CD14-positive monocyte (primary cell): ENCODE data around the gene PRKAB2. TPM values are rescaled to one million over a fixed set of nuclear protein-coding genes. Genes with fewer than 3 reads are reported as not detected.

Experiments
- DNase-seq, 3 donors: peaks; one replicate each; pipeline ENCODE4 v3.0.0-alpha.2; 2011 to 2022
- H2AFZ ChIP-seq: 2 replicates; pipeline ENCODE4 v1.6.0; 2012; ENCODE audit warnings: mild to moderate bottlenecking, low read depth, low read length, inconsistent platforms; ENCODE audit not compliant: insufficient read depth, poor library complexity, severe bottlenecking
- H3K27ac ChIP-seq, 2 donors: 1 replicate in 1 of 2; 2 replicates in 1 of 2; pipeline ENCODE4 v1.5.1; 2012 to 2013; ENCODE audit warnings: low read length in 2 of 2, control low read depth in 1 of 2, inconsistent platforms in 1 of 2, low read depth in 1 of 2, mild to moderate bottlenecking in 1 of 2
- H3K27me3 ChIP-seq, 2 donors: one replicate each; pipeline versions ENCODE4 v1.6.0 to v1.6.1; 2011 to 2013; ENCODE audit warnings: low read length in 2 of 2; ENCODE audit not compliant: control insufficient read depth in 2 of 2, insufficient read depth in 2 of 2
- H3K36me3 ChIP-seq, 2 donors: replicated peaks in 1 of 2; 1 replicate in 1 of 2; 2 replicates in 1 of 2; pipeline versions ENCODE4 v1.5.1 to v1.6.1; 2012 to 2013; ENCODE audit warnings: low read length in 2 of 2, control low read depth in 1 of 2, inconsistent platforms in 1 of 2, mild to moderate bottlenecking in 1 of 2; ENCODE audit not compliant: insufficient read depth in 2 of 2, control insufficient read depth in 1 of 2
- H3K4me1 ChIP-seq, 2 donors: 1 replicate in 1 of 2; 2 replicates in 1 of 2; pipeline versions ENCODE4 v1.5.1 to v1.6.1; 2012 to 2013; ENCODE audit warnings: low read length in 2 of 2, control low read depth in 1 of 2, inconsistent platforms in 1 of 2, mild to moderate bottlenecking in 1 of 2, moderate library complexity in 1 of 2; ENCODE audit not compliant: insufficient read depth in 2 of 2, control insufficient read depth in 1 of 2
- H3K4me2 ChIP-seq: replicated peaks from 2 replicates; pipeline ENCODE3; 2012; ENCODE audit warnings: low read length, moderate library complexity, mild to moderate bottlenecking; ENCODE audit not compliant: poor library complexity, severe bottlenecking; ENCODE audit errors: extremely low read depth
- H3K4me3 ChIP-seq, 3 experiments: fragments of 200-600 bp in 1 of 3; sonication (generic) in 1 of 3; replicated peaks in 1 of 3; 1 replicate in 2 of 3; 2 replicates in 1 of 3; pipeline ENCODE4 v1.5.1; 2011 to 2013; ENCODE audit warnings: low read length in 3 of 3, mild to moderate bottlenecking in 3 of 3, control low read depth in 2 of 3, low read depth in 2 of 3, inconsistent platforms in 1 of 3, moderate library complexity in 1 of 3
- H3K79me2 ChIP-seq: 2 replicates; pipeline ENCODE4 v1.6.0; 2012; ENCODE audit warnings: mild to moderate bottlenecking, control low read depth, inconsistent platforms, low read length, moderate library complexity; ENCODE audit not compliant: insufficient read depth
- H3K9ac ChIP-seq: 2 replicates; pipeline ENCODE4 v1.6.0; 2017; ENCODE audit warnings: low read length, mild to moderate bottlenecking; ENCODE audit not compliant: insufficient read depth, poor library complexity, severe bottlenecking
- H3K9me3 ChIP-seq, 2 donors: replicated peaks in 1 of 2; 1 replicate in 1 of 2; 2 replicates in 1 of 2; pipeline versions ENCODE4 v1.5.1 to v1.6.1; 2012 to 2013; ENCODE audit warnings: low read length in 2 of 2, control low read depth in 1 of 2; ENCODE audit not compliant: control insufficient read depth in 1 of 2, insufficient read depth in 1 of 2
- H4K20me1 ChIP-seq: 2 replicates; pipeline ENCODE4 v1.6.0; 2012; ENCODE audit warnings: mild to moderate bottlenecking, low read length, control low read depth, moderate library complexity; ENCODE audit not compliant: insufficient read depth
- H3K27ac Mint-ChIP-seq, 7 donors: one replicate each; pipeline ENCODE4 v1.8.0; 2020; ENCODE audit warnings: mild to moderate bottlenecking in 7 of 7, mixed read lengths in 7 of 7, moderate library complexity in 6 of 7, inconsistent platforms in 2 of 7
- H3K27me3 Mint-ChIP-seq, 3 donors: one replicate each; pipeline ENCODE4 v1.8.0; 2021 to 2022; ENCODE audit warnings: low read depth in 3 of 3, mild to moderate bottlenecking in 3 of 3, mixed read lengths in 3 of 3, moderate library complexity in 3 of 3, inconsistent platforms in 1 of 3
- H3K36me3 Mint-ChIP-seq, 2 donors: one replicate each; pipeline ENCODE4 v1.8.0; 2020; ENCODE audit warnings: mixed read lengths in 2 of 2, inconsistent platforms in 1 of 2, mild to moderate bottlenecking in 1 of 2
- H3K4me1 Mint-ChIP-seq: one replicate; pipeline ENCODE4 v1.8.0; 2020; ENCODE audit warnings: mild to moderate bottlenecking, mixed read lengths
- H3K4me3 Mint-ChIP-seq, 2 donors: one replicate each; pipeline ENCODE4 v1.8.0; 2020; ENCODE audit warnings: mild to moderate bottlenecking in 2 of 2, mixed read lengths in 2 of 2, moderate library complexity in 1 of 2
- H3K9me3 Mint-ChIP-seq, 7 donors: one replicate each; pipeline ENCODE4 v1.8.0; 2020 to 2022; ENCODE audit warnings: mixed read lengths in 7 of 7, mild to moderate bottlenecking in 6 of 7, moderate library complexity in 6 of 7, inconsistent platforms in 2 of 7
- CTCF ChIP-seq: fragments of 200-600 bp; IDR thresholded peaks from one replicate; pipeline ENCODE4 v1.8.0; 2022; ENCODE audit warnings: antibody characterized with exemption, mild to moderate bottlenecking
- WGBS: methylation state at CpG from one replicate; pipeline ENCODE4 v1.1.5; 2013; ENCODE audit warnings: missing lambda C conversion rate; ENCODE audit not compliant: insufficient coverage; 5-methylcytosine and 5-hydroxymethylcytosine counted together
- intact Hi-C, 2 donors: fragments of 100-400 bp; cut with micrococcal nuclease; formaldehyde crosslinking; loops; one replicate each; pipeline versions ENCODE4 v1.15.0 to v1.15.1; 2023
- polyA plus RNA-seq, 3 donors: library from polyadenylated mRNA; depleted of rRNA in 1 of 3; unstranded in 2 of 3; stranded (reverse) in 1 of 3; fragments of 300-500 nt in 2 of 3; fragments of >200 nt in 1 of 3; fragmentation: Illumina TruSeq in 2 of 3; gene quantifications; 1 replicate in 2 of 3; 2 replicates in 1 of 3; pipeline ENCODE4 v1.2.3, GENCODE V29; 2012 to 2021

The PRKAB2 gene
- polyA plus RNA-seq, 3 donors, result 1.1 to 14.0 (median 1.7) TPM

GRCh38 chr1:147156642-147157041, 15.6 kb downstream of the PRKAB2 start:
- DNase-seq, result no peak
- Histone ChIP-seq H3K4me1 (no peaks in the 10 kb centered on the region), H3K4me2 (no peak overlapping the region), H2AFZ (no peak overlapping the region), H3K9ac (no peak overlapping the region), H3K79me2 (no peaks in the 10 kb centered on the region), H3K9me3 (no peaks in the 10 kb centered on the region), H3K27me3 (no peaks in the 10 kb centered on the region), H4K20me1 (no peaks in the 10 kb centered on the region), H3K4me3 (no peak overlapping the region), H3K36me3 (peaks cover 40 to 83% of the 10 kb centered on the region in 2 donors), H3K27ac (no peak overlapping the region)
- Mint-ChIP-seq H3K4me1 (no peaks in the 10 kb centered on the region), H3K36me3 (peaks cover 65 to 70% of the 10 kb centered on the region in 2 donors), H3K4me3 (no peak overlapping the region), H3K9me3 (no peaks in the 10 kb centered on the region), H3K27ac (no peak overlapping the region), H3K27me3 (no peaks in the 10 kb centered on the region)
- no CpG with 5 or more reads among the region's 3 CpGs for WGBS
- TF ChIP-seq CTCF, result no peak
- intact Hi-C loops, result no loop called here

GRCh38 chr1:147152772-147153171, 19.5 kb downstream of the PRKAB2 start:
- Mint-ChIP-seq H3K9me3 (no peaks in the 10 kb centered on the region), H3K4me1 (no peaks in the 10 kb centered on the region), H3K27me3 (no peaks in the 10 kb centered on the region), H3K4me3 (no peak overlapping the region), H3K36me3 (peaks cover 31 to 35% of the 10 kb centered on the region in 2 donors), H3K27ac (no peak overlapping the region)
- no peak overlapping the region for H3K4me3 ChIP-seq
- no peak overlapping the region for H3K4me2 ChIP-seq
- no peaks in the 10 kb centered on the region for H3K27me3 ChIP-seq
- no peaks in the 10 kb centered on the region for H3K4me1 ChIP-seq
- H3K9me3 ChIP-seq, result no peaks in the 10 kb centered on the region
- TF ChIP-seq CTCF, result no peak
- WGBS, result 100% methylated on average over 2 of the region's 3 CpGs
- H3K79me2 ChIP-seq, result no peaks in the 10 kb centered on the region
- intact Hi-C loops, result no loop called here
- H2AFZ ChIP-seq, result no peak overlapping the region
- no peak for DNase-seq
- H3K27ac ChIP-seq, result no peak overlapping the region
- H3K9ac ChIP-seq, result no peak overlapping the region
- H4K20me1 ChIP-seq, result no peaks in the 10 kb centered on the region
- H3K36me3 ChIP-seq, result peaks cover 3 to 45% of the 10 kb centered on the region in 2 donors
